ENCODE results near the gene CIDEC.

GRCh38 chr3:9863058-9863772 lies 16.8 kb downstream of the CIDEC start:
- TF ChIP-seq CTCF (conservative IDR thresholded peaks at IDR 0.05; ENCODE audit: low read depth in 2 of 2), result no peak
- TF ChIP-seq CREB1 (CRISPR knock-in tag; IDR thresholded peaks at IDR 0.05; ENCODE audit: low read depth), result no peak
- no peak for TF ChIP-seq EZH2 (IDR thresholded peaks at IDR 0.05; ENCODE audit: low read depth, unreplicated experiment)
- no peak for TF ChIP-seq POLR2AphosphoS5 (IDR thresholded peaks at IDR 0.05; ENCODE audit: low read depth)
- TF ChIP-seq NANOG (IDR thresholded peaks at IDR 0.05; ENCODE audit: borderline replicate concordance), result no peak
- TF ChIP-seq EZH2phosphoT487 (IDR thresholded peaks at IDR 0.05; ENCODE audit: unreplicated experiment), result no peak
- no peak for TF ChIP-seq REST (IDR thresholded peaks at IDR 0.05; ENCODE audit: unreplicated experiment)

All from GM23338 (cell line).